Astrocyte (in vitro differentiated cells and primary cell): ENCODE measurements around the gene KLF11.

Experiments
- EZH2 ChIP-seq: IDR thresholded peaks from 2 replicates; pipeline ENCODE4 v1.6.1; 2012; ENCODE audit warnings: mild to moderate bottlenecking, low read length, inconsistent platforms; ENCODE audit not compliant: insufficient read depth
- TF ChIP-seq, protein P1 (sequence below): IDR thresholded peaks from 2 replicates; pipeline ENCODE4 v1.5.1; 2011; ENCODE audit warnings: low read depth, mild to moderate bottlenecking, inconsistent platforms, low read length, moderate library complexity; ENCODE audit not compliant: insufficient read depth

GRCh38 chr2:10022445-10022844 is 20.9 kb upstream of the KLF11 start:
- TF ChIP-seq, protein P1, sequence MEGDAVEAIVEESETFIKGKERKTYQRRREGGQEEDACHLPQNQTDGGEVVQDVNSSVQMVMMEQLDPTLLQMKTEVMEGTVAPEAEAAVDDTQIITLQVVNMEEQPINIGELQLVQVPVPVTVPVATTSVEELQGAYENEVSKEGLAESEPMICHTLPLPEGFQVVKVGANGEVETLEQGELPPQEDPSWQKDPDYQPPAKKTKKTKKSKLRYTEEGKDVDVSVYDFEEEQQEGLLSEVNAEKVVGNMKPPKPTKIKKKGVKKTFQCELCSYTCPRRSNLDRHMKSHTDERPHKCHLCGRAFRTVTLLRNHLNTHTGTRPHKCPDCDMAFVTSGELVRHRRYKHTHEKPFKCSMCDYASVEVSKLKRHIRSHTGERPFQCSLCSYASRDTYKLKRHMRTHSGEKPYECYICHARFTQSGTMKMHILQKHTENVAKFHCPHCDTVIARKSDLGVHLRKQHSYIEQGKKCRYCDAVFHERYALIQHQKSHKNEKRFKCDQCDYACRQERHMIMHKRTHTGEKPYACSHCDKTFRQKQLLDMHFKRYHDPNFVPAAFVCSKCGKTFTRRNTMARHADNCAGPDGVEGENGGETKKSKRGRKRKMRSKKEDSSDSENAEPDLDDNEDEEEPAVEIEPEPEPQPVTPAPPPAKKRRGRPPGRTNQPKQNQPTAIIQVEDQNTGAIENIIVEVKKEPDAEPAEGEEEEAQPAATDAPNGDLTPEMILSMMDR = no peak
- no peak for TF ChIP-seq EZH2
